Right lobe of liver (tissue), 6 donors: ENCODE measurements around the gene ZFPM1. TPM values are rescaled to one million over a fixed set of nuclear protein-coding genes. Genes with fewer than 3 reads are reported as not detected.
A peak's percentile ranks its signal among the peaks of the same experiment; 100 is the strongest.

ENCODE experiments used
- ATAC-seq, 4 donors: fragments of 200-7000 bp; cut with Tn5 transposase; one replicate each; pipeline ENCODE4 v1.9.1; 2020; ENCODE audit warnings: mild to moderate bottlenecking in 4 of 4, moderate library complexity in 4 of 4
- DNase-seq, 3 donors: peaks; one replicate each; pipeline ENCODE4 v3.0.0-alpha.2; 2020
- H3K27ac ChIP-seq, 3 donors: fragments of 200-600 bp; one replicate each; pipeline ENCODE4 v1.8.0; 2022
- H3K27me3 ChIP-seq, 2 donors: fragments of 200-600 bp; one replicate each; pipeline ENCODE4 v1.8.0; 2022
- H3K36me3 ChIP-seq, 4 donors: fragments of 200-600 bp; sonication (generic) in 1 of 4; one replicate each; pipeline versions ENCODE4 v1.5.1 to v1.8.0; 2017 to 2022; ENCODE audit warnings: control low read depth in 1 of 4
- H3K4me1 ChIP-seq, 4 donors: fragments of 200-600 bp; sonication (generic) in 1 of 4; one replicate each; pipeline versions ENCODE4 v1.5.1 to v1.8.0; 2017 to 2022; ENCODE audit warnings: control low read depth in 1 of 4
- H3K4me3 ChIP-seq, 3 donors: fragments of 200-600 bp; one replicate each; pipeline ENCODE4 v1.8.0; 2022
- H3K9me3 ChIP-seq, 4 donors: fragments of 200-600 bp; sonication (generic) in 1 of 4; one replicate each; pipeline versions ENCODE4 v1.5.1 to v1.8.0; 2017 to 2022; ENCODE audit warnings: control low read depth in 1 of 4
- CTCF ChIP-seq, 4 donors: fragments of 200-600 bp in 3 of 4; fragments of 450-650 bp in 1 of 4; IDR thresholded peaks; one replicate each; pipeline versions ENCODE4 v1.5.1 to v1.8.0; 2016 to 2022; ENCODE audit warnings: antibody characterized with exemption in 4 of 4, mild to moderate bottlenecking in 2 of 4
- POLR2A ChIP-seq: fragments of 450-650 bp; IDR thresholded peaks from one replicate; pipeline ENCODE4 v1.6.1; 2017; ENCODE audit warnings: antibody characterized with exemption, mild to moderate bottlenecking
- WGBS: methylation state at CpG from one replicate; pipeline ENCODE4 v1.1.6; 2018; ENCODE audit warnings: low coverage, low lambda C conversion rate; ENCODE audit not compliant: insufficient coverage; ENCODE audit errors: missing lambda C conversion rate; 5-methylcytosine and 5-hydroxymethylcytosine counted together
- intact Hi-C, 2 donors: fragments of 100-400 bp; cut with DNase I; formaldehyde crosslinking; loops; one replicate each; pipeline versions ENCODE4 v1.11.2 to v1.14.1; 2022
- total RNA-seq, 6 experiments: library from RNA; depleted of rRNA in 2 of 6; stranded (reverse); fragments of >200 nt in 2 of 6; fragmentation: NEBNext Ultra II Directional in 3 of 6; extraction: Animal tissue kit (Norgen Biotek cat#: 25700) in 3 of 6; gene quantifications; one replicate each; pipeline versions ENCODE4 v1.1.0 to v1.2.4, GENCODE V29; 2016 to 2023
- donor health status: DM: no; HTN: yes; CAD: no.
- donor health status: DM: no; HTN: no; CAD: no.
- donor health status: DM: no; HTN: no; CAD: no.
- donor health status: DM: no; HTN: yes; CAD: no.
- donor health status: DM: no; HTN: yes; CAD: no.

ZFPM1 gene
- total RNA-seq, 6 experiments from 2014 or later: 3.8 to 15.5 (median 8.3) TPM

GRCh38 chr16:88561485-88562359 is 108.6 kb downstream of the ZFPM1 start:
- H3K27me3 ChIP-seq: no peaks in the 10 kb centered on the region
- WGBS: 21% methylated on average over 23 of the region's 24 CpGs
- intact Hi-C loops: loop anchor here in 1 of 2 donors (5.0 kb wide), 1 partner anchor 119 kb away; no protein-coding TSS in a partner anchor
- DNase-seq (peak in 1 of 3 donors; percentile 51), ATAC-seq (peak; percentile 77 to 88 (median 81))
- peaks cover 0 to 3% (median 0%) of the 10 kb centered on the region in 4 donors for H3K4me1 ChIP-seq
- no peaks in the 10 kb centered on the region for H3K36me3 ChIP-seq
- no peak for TF ChIP-seq POLR2A
- peak; percentile 51 to 61 (median 58) for TF ChIP-seq CTCF (IDR thresholded peaks at IDR 0.05)
- H3K27ac ChIP-seq: no peak overlapping the region
- H3K9me3 ChIP-seq: no peaks in the 10 kb centered on the region
- H3K4me3 ChIP-seq: no peak overlapping the region

GRCh38 chr16:88566158-88566557 is 113.1 kb downstream of the ZFPM1 start:
- no peak overlapping the region for H3K27ac ChIP-seq
- H3K9me3 ChIP-seq: no peaks in the 10 kb centered on the region
- no peaks in the 10 kb centered on the region for H3K36me3 ChIP-seq
- peaks cover 0 to 10% (median 2%) of the 10 kb centered on the region in 4 donors for H3K4me1 ChIP-seq
- TF ChIP-seq POLR2A: no peak
- no peak for TF ChIP-seq CTCF (IDR thresholded peaks at IDR 0.05)
- 74% methylated on average over 3 of the region's 6 CpGs for WGBS
- no peak for ATAC-seq
- no peak for DNase-seq
- intact Hi-C loops: no loop called here
- H3K4me3 ChIP-seq: no peak overlapping the region
- H3K27me3 ChIP-seq: no peaks in the 10 kb centered on the region

GRCh38 chr16:88568710-88569613 is 115.9 kb downstream of the ZFPM1 start:
- intact Hi-C loops: no loop called here
- Histone ChIP-seq H3K4me1 (peaks cover 0 to 13% (median 7%) of the 10 kb centered on the region in 4 donors), H3K36me3 (no peaks in the 10 kb centered on the region), H3K9me3 (no peaks in the 10 kb centered on the region), H3K27me3 (no peaks in the 10 kb centered on the region), H3K4me3 (peak overlapping the region; percentile 76 to 88 (median 86)), H3K27ac (peak overlapping the region in 1 of 3 donors; percentile 33)
- TF ChIP-seq POLR2A: no peak
- TF ChIP-seq CTCF (IDR thresholded peaks at IDR 0.05): no peak
- DNase-seq (no peak), ATAC-seq (no peak)
- 83% methylated on average over 4 of the region's 18 CpGs for WGBS

GRCh38 chr16:88569614-88569984 is 116.5 kb downstream of the ZFPM1 start:
- no peaks in the 10 kb centered on the region for H3K27me3 ChIP-seq
- H3K27ac ChIP-seq: peak overlapping the region; percentile 16 to 33 (median 19)
- H3K36me3 ChIP-seq: no peaks in the 10 kb centered on the region
- H3K9me3 ChIP-seq: no peaks in the 10 kb centered on the region
- ATAC-seq (peak; percentile 18 to 41 (median 24)), DNase-seq (peak; percentile 49 to 67 (median 54))
- peaks cover 0 to 13% (median 7%) of the 10 kb centered on the region in 4 donors for H3K4me1 ChIP-seq
- intact Hi-C loops: no loop called here
- WGBS: 2% methylated on average over 9 of the region's 28 CpGs
- peak overlapping the region; percentile 76 to 88 (median 86) for H3K4me3 ChIP-seq
- TF ChIP-seq POLR2A (no peak), CTCF (IDR thresholded peaks at IDR 0.05) (no peak)
